OCI-LY3 (cell line): ENCODE measurements around the gene SLC2A11.

Experiments used
- H2AFZ ChIP-seq: fragments of 200-600, 300-600 bp; shearing (Covaris generic); 2 replicates; pipeline ENCODE4 v1.6.0; 2014; ENCODE audit warnings: antibody characterized with exemption, low read depth, low read length
- H3K27ac ChIP-seq: fragments of 200-600, 300-600 bp; sonication (generic); 2 replicates; pipeline ENCODE4 v1.5.1; 2014; ENCODE audit warnings: mild to moderate bottlenecking, low read length, moderate library complexity, mixed read lengths
- H3K27me3 ChIP-seq: fragments of 200-600, 300-600 bp; sonication (generic); 2 replicates; pipeline ENCODE4 v1.6.1; 2014; ENCODE audit warnings: low read depth, low read length, mixed read lengths
- H3K36me3 ChIP-seq: fragments of 200-600, 300-600 bp; sonication (generic); replicated peaks from 2 replicates; pipeline ENCODE3; 2014; ENCODE audit warnings: low read depth, low read length, mixed read lengths
- H3K4me1 ChIP-seq: fragments of 300-600, 200-600 bp; sonication (generic); 2 replicates; pipeline ENCODE4 v1.6.1; 2014; ENCODE audit warnings: low read length, mixed read lengths
- H3K4me2 ChIP-seq: fragments of 200-600, 300-600 bp; sonication (generic); 2 replicates; pipeline ENCODE4 v1.6.1; 2014; ENCODE audit warnings: low read length, mixed read lengths
- H3K4me3 ChIP-seq: fragments of 300-600, 200-600 bp; sonication (generic); 2 replicates; pipeline ENCODE4 v1.5.1; 2014; ENCODE audit warnings: antibody characterized with exemption, mild to moderate bottlenecking, low read length, moderate library complexity
- H3K79me2 ChIP-seq: fragments of 300-600, 200-600 bp; shearing (Covaris generic); 2 replicates; pipeline ENCODE4 v1.6.1; 2014; ENCODE audit warnings: mild to moderate bottlenecking, low read length, mixed read lengths
- H3K9ac ChIP-seq: fragments of 300-600, 200-600 bp; shearing (Covaris generic); 2 replicates; pipeline ENCODE4 v1.6.0; 2014; ENCODE audit warnings: mild to moderate bottlenecking, low read length, moderate library complexity
- H3K9me3 ChIP-seq: fragments of 200-600, 300-600 bp; shearing (Covaris generic); 2 replicates; pipeline ENCODE4 v1.6.1; 2014; ENCODE audit warnings: low read length, mixed read lengths; ENCODE audit not compliant: insufficient read depth
- H4K20me1 ChIP-seq: fragments of 200-600, 300-600 bp; sonication (generic); 2 replicates; pipeline ENCODE4 v1.6.1; 2016; ENCODE audit warnings: low read length, mixed read lengths; ENCODE audit not compliant: insufficient read depth
- EZH2phosphoT487 ChIP-seq: fragments of 200-600 bp; shearing (Covaris generic); IDR thresholded peaks from 2 replicates; pipeline ENCODE4 v1.6.1; 2018; ENCODE audit warnings: antibody characterized with exemption, mixed run types, low read depth
- TF ChIP-seq, protein P1 (sequence below): fragments of 200-600, 300-600 bp; sonication (generic); IDR thresholded peaks from 2 replicates; pipeline ENCODE4 v1.5.1; 2014; ENCODE audit warnings: antibody characterized with exemption, low read length, low read depth

Gene SLC2A11

GRCh38 chr22:23925020-23925606 lies 67.4 kb downstream of the SLC2A11 start:
- H3K9ac ChIP-seq: no peak overlapping the region
- no peak overlapping the region for H2AFZ ChIP-seq
- peaks cover 16% of the 10 kb centered on the region for H3K9me3 ChIP-seq
- H4K20me1 ChIP-seq: no peaks in the 10 kb centered on the region
- no peak overlapping the region for H3K4me3 ChIP-seq
- no peak overlapping the region for H3K27ac ChIP-seq
- no peak for TF ChIP-seq EZH2phosphoT487
- TF ChIP-seq, protein P1, sequence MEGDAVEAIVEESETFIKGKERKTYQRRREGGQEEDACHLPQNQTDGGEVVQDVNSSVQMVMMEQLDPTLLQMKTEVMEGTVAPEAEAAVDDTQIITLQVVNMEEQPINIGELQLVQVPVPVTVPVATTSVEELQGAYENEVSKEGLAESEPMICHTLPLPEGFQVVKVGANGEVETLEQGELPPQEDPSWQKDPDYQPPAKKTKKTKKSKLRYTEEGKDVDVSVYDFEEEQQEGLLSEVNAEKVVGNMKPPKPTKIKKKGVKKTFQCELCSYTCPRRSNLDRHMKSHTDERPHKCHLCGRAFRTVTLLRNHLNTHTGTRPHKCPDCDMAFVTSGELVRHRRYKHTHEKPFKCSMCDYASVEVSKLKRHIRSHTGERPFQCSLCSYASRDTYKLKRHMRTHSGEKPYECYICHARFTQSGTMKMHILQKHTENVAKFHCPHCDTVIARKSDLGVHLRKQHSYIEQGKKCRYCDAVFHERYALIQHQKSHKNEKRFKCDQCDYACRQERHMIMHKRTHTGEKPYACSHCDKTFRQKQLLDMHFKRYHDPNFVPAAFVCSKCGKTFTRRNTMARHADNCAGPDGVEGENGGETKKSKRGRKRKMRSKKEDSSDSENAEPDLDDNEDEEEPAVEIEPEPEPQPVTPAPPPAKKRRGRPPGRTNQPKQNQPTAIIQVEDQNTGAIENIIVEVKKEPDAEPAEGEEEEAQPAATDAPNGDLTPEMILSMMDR: no peak
- no peaks in the 10 kb centered on the region for H3K27me3 ChIP-seq
- no peaks in the 10 kb centered on the region; the same call in 1 of the 2 replicates for H3K79me2 ChIP-seq
- H3K36me3 ChIP-seq: peaks cover 73% of the 10 kb centered on the region
- H3K4me1 ChIP-seq: no peaks in the 10 kb centered on the region
- no peak overlapping the region for H3K4me2 ChIP-seq

- no peaks in the 10 kb centered on the region for H3K27me3 ChIP-seq
- TF ChIP-seq, protein P1: no peak
- TF ChIP-seq EZH2phosphoT487: no peak
- no peak overlapping the region for H2AFZ ChIP-seq
- peaks cover 16% of the 10 kb centered on the region for H3K9me3 ChIP-seq
- H4K20me1 ChIP-seq: no peaks in the 10 kb centered on the region
- no peak overlapping the region for H3K4me3 ChIP-seq
- no peak overlapping the region for H3K27ac ChIP-seq
- no peak overlapping the region for H3K9ac ChIP-seq
- peaks cover 76% of the 10 kb centered on the region for H3K36me3 ChIP-seq
- H3K4me2 ChIP-seq: no peak overlapping the region
- peaks cover 4% of the 10 kb centered on the region; the same call in 1 of the 2 replicates for H3K79me2 ChIP-seq
- no peaks in the 10 kb centered on the region for H3K4me1 ChIP-seq
Measured at GRCh38 chr22:23926561-23926960, 68.9 kb downstream of the SLC2A11 start.
